Hematopoietic multipotent progenitor cell treated with erythropoietin and hydrocortisone succinate and interleukin-3 and kit ligand, for 8 days (in vitro differentiated cells): Measurements from ENCODE around the gene PRKCI.

Source experiments
- DNase-seq: peaks from one replicate; pipeline ENCODE4 v3.0.0-alpha.2; 2015

Gene PRKCI

GRCh38 chr3:170346481-170347392, 124.5 kb downstream of the PRKCI start:
- DNase-seq: no peak

- no peak for DNase-seq
Measured at GRCh38 chr3:170350515-170351413, 128.5 kb downstream of the PRKCI start.

DNA sequence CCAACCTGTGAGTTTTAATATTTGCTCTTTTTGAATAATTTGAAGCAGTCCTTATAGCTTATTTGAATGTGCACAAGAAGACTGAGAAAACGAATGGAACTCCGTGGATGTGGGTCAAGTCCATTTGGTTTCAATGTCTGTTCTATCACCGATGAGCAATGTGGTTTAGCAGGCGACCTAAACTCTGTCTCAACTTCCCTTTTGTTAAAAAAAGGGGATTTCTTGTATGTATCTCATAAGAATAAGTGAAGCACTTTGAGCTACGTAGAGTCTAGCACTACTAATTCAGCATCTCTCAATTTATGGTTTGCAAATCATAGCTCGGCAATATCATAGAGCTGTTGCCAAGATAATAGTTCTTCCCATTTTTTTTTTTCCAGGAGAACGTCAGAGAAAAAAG, 130.7 kb downstream of the PRKCI start:
- DNase-seq: no peak

DNA sequence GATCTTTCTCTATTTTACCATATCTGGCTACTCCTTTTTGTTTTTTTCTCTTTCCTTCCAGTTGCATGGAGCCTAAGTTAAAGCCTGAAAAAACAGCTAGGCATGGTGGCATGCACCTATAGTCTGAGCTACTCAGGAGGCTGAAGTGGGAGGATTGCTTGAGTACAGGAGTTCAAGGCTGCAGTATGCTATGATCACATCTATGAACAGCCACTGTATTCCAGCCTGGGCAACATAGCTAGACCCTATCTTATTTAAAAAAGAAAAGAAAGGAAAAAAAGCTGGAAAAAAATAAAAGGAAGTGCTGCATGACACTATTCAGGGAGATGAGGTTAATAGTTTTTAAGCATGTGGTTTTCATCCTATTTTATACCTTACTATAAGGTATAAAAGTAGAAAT, 131.3 kb downstream of the PRKCI start:
- DNase-seq: no peak

DNA sequence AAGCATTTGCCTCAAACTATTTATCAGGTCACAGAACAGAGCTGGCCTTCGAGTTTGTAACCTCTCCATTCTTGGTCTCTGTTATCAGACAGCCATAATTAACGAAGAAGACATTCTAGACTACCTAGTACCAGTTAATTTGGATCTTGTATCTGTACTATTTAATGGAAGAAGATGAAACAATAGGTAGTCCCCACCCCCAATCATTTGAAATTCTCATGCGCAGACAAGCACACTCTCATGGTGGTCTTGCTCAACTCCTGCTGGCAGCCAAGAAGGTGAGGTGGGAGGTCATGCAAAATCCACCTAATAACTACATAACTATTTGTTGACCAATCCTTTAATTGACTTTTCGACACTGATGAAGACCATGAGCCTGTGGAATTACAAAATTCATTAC, 132.5 kb downstream of the PRKCI start:
- DNase-seq: no peak
